NCI-H146 treated with DMSO at 0.1 percent for 48 hours (cell line): ENCODE results near the gene SIK2.

Experiments
- DNase-seq: peaks from one replicate; lab custom pipeline; 2025; ENCODE audit not compliant: unreplicated experiment; lab: John Stamatoyannopoulos, UW

Gene SIK2

GRCh38 chr11:111778047-111778558 is 175.9 kb downstream of the SIK2 start:
- DNase-seq, result no peak

- no peak for DNase-seq
These were observed 176.9 kb downstream of the SIK2 start for GRCh38 chr11:111779118-111779517.
